K562 (cell line): Measurements from ENCODE around the gene KRT4. TPM values are rescaled to one million over a fixed set of nuclear protein-coding genes. Genes with fewer than 3 reads are reported as not detected.

ENCODE experiments used
- ATAC-seq: fragments of 200-7000 bp; cut with Tn5 transposase; 3 replicates; pipeline ENCODE4 v1.9.1; 2020; ENCODE audit warnings: moderate library complexity
- BruUV-seq: library from RNA; stranded (reverse); fragments of 400-500 nt; replicated peaks from 2 replicates; lab custom pipeline; 2021; lab: Mats Ljungman, UMichigan
- CTCF ChIA-PET: fragments of 300-600 bp; formaldehyde crosslinking; extraction: SDS; loops from one replicate; lab custom pipeline; 2021; ENCODE audit warnings: low intra/inter-chr PET ratio; lab: Yijun Ruan, JAX
- POLR2A ChIA-PET: fragments of 300-600, 350-650 bp; sonication (Branson Sonifier 250); formaldehyde crosslinking; extraction: SDS; loops from one replicate; lab custom pipeline; 2021; ENCODE audit warnings: antibody characterized with exemption, inconsistent platforms; lab: Yijun Ruan, JAX
- DNase-seq, 4 experiments: peaks; one replicate each; pipeline versions ENCODE4 v3.0.0 to v3.0.0-alpha.2; 2011 to 2018; ENCODE audit warnings: low spot score in 3 of 4, mixed read lengths in 3 of 4; ENCODE audit errors: extremely low read depth in 1 of 4
- FAIRE-seq: peaks from 2 replicates; lab custom pipeline; 2011; peaks lifted over from hg19 to GRCh38; lab: Jason Lieb, UNC
- H2AFZ ChIP-seq: 2 replicates; pipeline ENCODE4 v1.6.0; 2011; ENCODE audit warnings: low read depth, low read length, control low read depth, inconsistent platforms
- H3K27ac ChIP-seq: fragments of 200-600 bp; 3 replicates; pipeline ENCODE4 v1.8.0; 2011; ENCODE audit warnings: low read depth, mild to moderate bottlenecking, control low read depth, inconsistent platforms, low read length, moderate library complexity, mixed read lengths; ENCODE audit errors: extremely low read depth
- H3K27me3 ChIP-seq, 2 experiments: fragments of 300-600 bp in 1 of 2; 2 replicates in 1 of 2; 3 replicates in 1 of 2; pipeline versions ENCODE4 v1.6.0 to v1.8.0; 2011; ENCODE audit warnings: inconsistent platforms in 2 of 2, low read length in 2 of 2, mild to moderate bottlenecking in 1 of 2, mixed read lengths in 1 of 2, moderate library complexity in 1 of 2; ENCODE audit not compliant: control insufficient read depth in 2 of 2, insufficient read depth in 2 of 2
- H3K36me3 ChIP-seq: fragments of 300-600 bp; 3 replicates; pipeline ENCODE4 v1.8.0; 2011; ENCODE audit warnings: mild to moderate bottlenecking, low read length, inconsistent platforms; ENCODE audit not compliant: control insufficient read depth, insufficient read depth
- H3K4me1 ChIP-seq, 2 experiments: fragments of 200-600 bp in 1 of 2; replicated peaks in 1 of 2; 2 replicates in 1 of 2; 3 replicates in 1 of 2; pipeline versions ENCODE4 v1.5.1 to v1.8.0; 2011; ENCODE audit warnings: inconsistent platforms in 2 of 2, low read length in 2 of 2, mild to moderate bottlenecking in 1 of 2, mixed read lengths in 1 of 2, moderate library complexity in 1 of 2; ENCODE audit not compliant: control insufficient read depth in 2 of 2, insufficient read depth in 2 of 2
- H3K4me2 ChIP-seq: 2 replicates; pipeline ENCODE4 v1.6.1; 2011; ENCODE audit warnings: low read length, control low read depth, inconsistent platforms, mixed read lengths; ENCODE audit not compliant: insufficient read depth
- H3K4me3 ChIP-seq: fragments of 200-600 bp; sonication (generic), shearing (Covaris generic); 2 replicates; pipeline ENCODE4 v1.5.1; 2016; ENCODE audit warnings: control low read depth, inconsistent platforms
- H3K79me2 ChIP-seq: fragments of 200-600 bp; 3 replicates; pipeline ENCODE4 v1.8.0; 2011; ENCODE audit warnings: low read length, inconsistent platforms; ENCODE audit not compliant: control insufficient read depth, insufficient read depth
- H3K9ac ChIP-seq, 2 experiments: 2 replicates each; pipeline versions ENCODE4 v1.6.0 to v1.6.1; 2011; ENCODE audit warnings: low read depth in 2 of 2, low read length in 2 of 2, control low read depth in 1 of 2, inconsistent platforms in 1 of 2, mild to moderate bottlenecking in 1 of 2, mixed read lengths in 1 of 2; ENCODE audit not compliant: insufficient read depth in 1 of 2
- H3K9me1 ChIP-seq: one replicate; pipeline ENCODE4 v1.6.0; 2011; ENCODE audit warnings: inconsistent platforms, mild to moderate bottlenecking, low read length, moderate library complexity; ENCODE audit not compliant: control insufficient read depth, insufficient read depth
- H3K9me3 ChIP-seq: replicated peaks from 2 replicates; pipeline ENCODE4 v1.5.1; 2011; ENCODE audit warnings: low read depth, low read length, inconsistent platforms; ENCODE audit not compliant: control insufficient read depth, insufficient read depth
- H4K20me1 ChIP-seq: replicated peaks from 2 replicates; pipeline ENCODE4 v1.6.1; 2011; ENCODE audit warnings: low read length, inconsistent platforms, mixed read lengths; ENCODE audit not compliant: control insufficient read depth, insufficient read depth
- HSF4 ChIP-seq: fragments of 250-450 bp; sonication (Bioruptor Pico); IDR thresholded peaks from 2 replicates; pipeline ENCODE4 v2.1.2; 2022; ENCODE audit warnings: mild to moderate bottlenecking, moderate library complexity, borderline replicate concordance
- TAF9B ChIP-seq: fragments of 450-650 bp; IDR thresholded peaks from 2 replicates; pipeline ENCODE4 v1.6.1; 2018; ENCODE audit warnings: mild to moderate bottlenecking; ENCODE audit not compliant: partially characterized antibody
- ZNF311 ChIP-seq: fragments of 250-450 bp; sonication (Bioruptor Pico); IDR thresholded peaks from 2 replicates; pipeline ENCODE4 v1.4.0; 2020; ENCODE audit warnings: mild to moderate bottlenecking, moderate library complexity
- WGBS: fragments of 100-300 bp; shearing (Covaris generic); methylation state at CpG from one replicate; pipeline ENCODE4 v1.1.6; 2016; ENCODE audit warnings: low coverage, mixed read lengths; ENCODE audit not compliant: insufficient coverage; ENCODE audit errors: missing lambda C conversion rate; 5-methylcytosine and 5-hydroxymethylcytosine counted together
- in situ Hi-C: fragments of 300-500 bp; cut with MboI; formaldehyde crosslinking; loops from 4 replicates; pipeline ENCODE4 v1.15.0; 2018; ENCODE audit warnings: inconsistent platforms, mixed read lengths
- intact Hi-C: fragments of 100-400 bp; cut with micrococcal nuclease; formaldehyde crosslinking; loops from 2 replicates; pipeline ENCODE4 v1.14.2; 2022
- polyA plus RNA-seq, 8 experiments: library from polyadenylated mRNA; depleted of rRNA in 4 of 8; stranded (reverse) in 5 of 8; unstranded in 3 of 8; fragments of >200 nt; fragmentation: Nextera tagmentation in 2 of 8; fragmentation: Illumina TruSeq in 1 of 8; extraction: Ambion mirVana in 2 of 8; extraction: Trizol in 1 of 8; gene quantifications; 2 replicates each; pipeline versions ENCODE4 v1.2.1 to v1.2.3, GENCODE V29; 2011 to 2014; ENCODE audit warnings: inconsistent platforms in 1 of 8, missing spikeins in 1 of 8
- total RNA-seq, 7 experiments: library from RNA; depleted of rRNA in 6 of 7; stranded (reverse); fragments of >200 nt in 6 of 7; fragmentation: Illumina TruSeq in 2 of 7; extraction: Trizol in 2 of 7; gene quantifications; 2 replicates each; pipeline versions ENCODE4 v1.2.1 to v1.2.3, GENCODE V29; 2011 to 2021; ENCODE audit warnings: low replicate concordance in 1 of 7
- TF ChIP-seq, protein P1 (sequence below), 2 experiments: fragments of 450-650 bp; IDR thresholded peaks; 2 replicates each; pipeline ENCODE4 v1.6.1; 2016; ENCODE audit warnings: mild to moderate bottlenecking in 2 of 2, borderline replicate concordance in 1 of 2, low read depth in 1 of 2, moderate library complexity in 1 of 2

KRT4 gene
- total and polyA plus RNA-seq, 9 of the 15 experiments (the other 6 are each of a cell fraction or from before 2014, with no cell fraction given) = not detected

DNA sequence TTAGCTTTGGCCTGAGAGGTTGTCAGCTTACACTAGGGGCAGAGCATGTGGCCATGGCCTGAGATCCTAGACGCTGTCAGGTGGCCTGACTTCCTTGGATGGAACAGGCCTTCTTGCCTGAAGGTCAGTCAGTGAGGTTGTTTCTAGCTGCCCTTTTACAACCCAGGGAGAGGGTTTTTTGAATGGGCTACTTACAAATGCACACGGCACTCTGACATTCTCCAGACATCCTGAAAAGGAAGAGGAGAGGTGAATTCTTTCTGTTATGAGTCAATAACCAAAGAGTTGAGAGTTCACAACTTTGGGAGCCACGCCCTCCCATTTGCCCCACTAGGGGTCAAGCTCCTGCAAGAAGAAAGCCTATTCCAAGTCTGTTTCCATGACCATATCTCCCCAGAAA is 44.6 kb downstream of the KRT4 start:
- H3K4me2 ChIP-seq = no peak overlapping the region
- ChIA-PET POLR2A (interaction anchor here (0.5 to 0.6 kb wide), 2 partner anchors 238 to 620 kb away, joined by 3 to 4 read pairs; no protein-coding TSS in a partner anchor), CTCF (no interaction called here)
- TF ChIP-seq TAF9B = no peak
- no peak for TF ChIP-seq HSF4
- TF ChIP-seq ZNF311 (CRISPR knock-in tag) = no peak
- TF ChIP-seq, protein P1, sequence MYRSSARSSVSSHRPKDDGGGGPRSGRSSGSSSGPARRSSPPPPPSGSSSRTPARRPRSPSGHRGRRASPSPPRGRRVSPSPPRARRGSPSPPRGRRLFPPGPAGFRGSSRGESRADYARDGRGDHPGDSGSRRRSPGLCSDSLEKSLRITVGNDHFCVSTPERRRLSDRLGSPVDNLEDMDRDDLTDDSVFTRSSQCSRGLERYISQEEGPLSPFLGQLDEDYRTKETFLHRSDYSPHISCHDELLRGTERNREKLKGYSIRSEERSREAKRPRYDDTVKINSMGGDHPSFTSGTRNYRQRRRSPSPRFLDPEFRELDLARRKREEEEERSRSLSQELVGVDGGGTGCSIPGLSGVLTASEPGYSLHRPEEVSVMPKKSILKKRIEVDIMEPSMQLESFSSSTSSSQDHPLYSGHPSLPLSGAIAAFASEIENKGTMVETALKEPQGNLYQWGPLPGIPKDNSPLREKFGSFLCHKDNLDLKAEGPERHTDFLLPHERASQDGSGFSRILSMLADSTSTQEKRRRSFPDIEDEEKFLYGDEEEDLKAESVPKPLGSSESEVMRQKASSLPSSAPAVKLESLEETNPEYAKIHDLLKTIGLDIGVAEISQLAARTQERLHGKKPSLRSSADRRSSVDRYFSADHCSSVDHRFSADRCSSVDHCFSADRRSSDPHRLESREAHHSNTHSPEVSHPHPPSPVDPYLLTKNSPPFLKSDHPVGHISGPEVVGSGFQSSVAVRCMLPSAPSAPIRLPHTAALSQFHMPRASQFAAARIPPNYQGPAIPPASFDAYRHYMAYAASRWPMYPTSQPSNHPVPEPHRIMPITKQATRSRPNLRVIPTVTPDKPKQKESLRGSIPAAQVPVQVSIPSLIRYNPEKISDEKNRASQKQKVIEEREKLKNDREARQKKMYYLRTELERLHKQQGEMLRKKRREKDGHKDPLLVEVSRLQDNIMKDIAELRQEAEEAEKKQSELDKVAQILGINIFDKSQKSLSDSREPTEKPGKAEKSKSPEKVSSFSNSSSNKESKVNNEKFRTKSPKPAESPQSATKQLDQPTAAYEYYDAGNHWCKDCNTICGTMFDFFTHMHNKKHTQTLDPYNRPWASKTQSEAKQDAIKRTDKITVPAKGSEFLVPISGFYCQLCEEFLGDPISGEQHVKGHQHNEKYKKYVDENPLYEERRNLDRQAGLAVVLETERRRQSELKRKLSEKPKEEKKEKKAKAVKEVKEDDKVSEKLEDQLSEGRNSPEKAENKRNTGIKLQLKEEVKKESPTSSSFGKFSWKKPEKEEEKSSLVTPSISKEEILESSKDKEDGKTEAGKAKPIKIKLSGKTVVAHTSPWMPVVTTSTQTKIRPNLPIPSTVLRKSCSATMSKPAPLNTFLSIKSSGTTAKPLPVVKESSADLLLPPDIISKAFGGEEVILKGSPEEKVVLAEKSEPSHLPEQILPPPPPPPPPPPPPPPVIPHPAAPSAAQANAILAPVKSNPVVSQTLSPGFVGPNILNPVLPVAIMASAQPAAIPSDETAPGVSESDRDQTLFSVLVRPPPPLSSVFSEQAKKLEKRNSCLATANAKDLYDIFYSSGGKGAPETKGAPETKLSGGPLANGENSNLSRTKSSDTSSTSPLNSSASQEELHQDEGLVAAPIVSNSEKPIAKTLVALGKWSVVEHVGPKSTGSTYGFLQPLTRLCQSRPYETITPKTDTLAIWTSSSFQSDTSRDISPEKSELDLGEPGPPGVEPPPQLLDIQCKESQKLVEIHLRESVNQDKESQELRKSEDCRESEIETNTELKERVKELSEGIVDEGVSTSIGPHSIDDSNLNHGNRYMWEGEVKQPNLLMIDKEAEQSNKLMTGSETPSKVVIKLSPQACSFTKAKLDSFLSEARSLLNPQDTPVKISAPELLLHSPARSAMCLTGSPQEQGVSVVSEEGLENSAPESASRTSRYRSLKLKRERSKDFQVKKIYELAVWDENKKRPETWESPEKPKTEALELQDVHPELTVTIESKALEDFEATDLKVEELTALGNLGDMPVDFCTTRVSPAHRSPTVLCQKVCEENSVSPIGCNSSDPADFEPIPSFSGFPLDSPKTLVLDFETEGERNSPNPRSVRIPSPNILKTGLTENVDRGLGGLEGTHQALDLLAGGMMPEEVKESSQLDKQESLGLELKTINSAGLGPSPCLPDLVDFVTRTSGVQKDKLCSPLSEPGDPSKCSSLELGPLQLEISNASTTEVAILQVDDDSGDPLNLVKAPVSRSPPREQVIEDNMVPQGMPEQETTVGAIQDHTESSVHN (IDR thresholded peaks at IDR 0.05; ENCODE audit: borderline replicate concordance in 1 of 2, low read depth in 1 of 2) = no peak
- intact Hi-C loops (no loop called here), in situ Hi-C loops (no loop called here)
- H3K27ac ChIP-seq = no peak overlapping the region
- FAIRE-seq (no peak), ATAC-seq (no peak), DNase-seq (no peak)
- no TSS peak for BruUV-seq
- no peak overlapping the region for H3K4me3 ChIP-seq
- H3K27me3 ChIP-seq = peaks cover 16 to 49% of the 10 kb centered on the region in 2 experiments
- WGBS = 0% methylated on average over 3 of the region's 3 CpGs
- no peaks in the 10 kb centered on the region for H3K9me3 ChIP-seq
- no peaks in the 10 kb centered on the region for H3K36me3 ChIP-seq
- H3K9ac ChIP-seq = no peak overlapping the region
- no peak overlapping the region for H2AFZ ChIP-seq
- H3K4me1 ChIP-seq = no peaks in the 10 kb centered on the region
- no peaks in the 10 kb centered on the region; the same call in 1 of the 2 replicates for H4K20me1 ChIP-seq
- H3K9me1 ChIP-seq = no peaks in the 10 kb centered on the region
- no peaks in the 10 kb centered on the region for H3K79me2 ChIP-seq
